HG03196 (cell line): Measurements from ENCODE around the gene NR3C1.

Source experiments
- ATAC-seq: cut with Tn5 transposase; IDR thresholded peaks from one replicate; pipeline ENCODE4 v1.9.1; 2021; ENCODE audit not compliant: unreplicated experiment

The NR3C1 gene

DNA sequence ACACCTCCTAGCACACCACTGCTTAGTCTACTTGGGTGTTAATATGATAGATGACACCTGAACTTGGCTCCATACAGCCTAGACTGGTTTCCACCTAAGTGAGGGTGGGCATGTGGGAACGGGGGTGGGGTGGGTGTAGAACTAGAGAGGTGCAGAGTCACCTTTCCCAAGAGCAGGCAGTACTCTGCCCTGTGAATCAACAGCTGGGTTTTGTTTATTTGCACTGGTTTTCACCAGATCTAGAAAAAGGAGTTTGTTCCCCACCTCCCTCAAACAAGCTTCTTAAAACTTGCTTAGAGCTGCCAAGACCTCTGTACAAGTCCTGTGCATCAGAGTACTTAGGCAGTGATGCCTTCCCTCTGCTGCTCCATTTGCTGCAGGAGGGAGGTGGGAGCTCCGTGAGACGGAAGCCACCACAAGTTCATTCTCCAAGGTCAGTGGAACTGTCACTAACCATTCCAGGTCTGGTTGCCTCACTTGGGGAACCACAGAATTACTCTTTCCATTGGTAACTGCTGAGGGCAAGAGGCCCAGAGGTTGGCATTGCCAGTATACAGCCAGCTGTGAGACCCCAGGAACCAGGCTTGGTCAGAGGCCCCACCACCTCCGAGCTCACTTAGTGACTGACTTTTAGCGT, 163.5 kb downstream of the NR3C1 start:
- ATAC-seq = no peak

DNA sequence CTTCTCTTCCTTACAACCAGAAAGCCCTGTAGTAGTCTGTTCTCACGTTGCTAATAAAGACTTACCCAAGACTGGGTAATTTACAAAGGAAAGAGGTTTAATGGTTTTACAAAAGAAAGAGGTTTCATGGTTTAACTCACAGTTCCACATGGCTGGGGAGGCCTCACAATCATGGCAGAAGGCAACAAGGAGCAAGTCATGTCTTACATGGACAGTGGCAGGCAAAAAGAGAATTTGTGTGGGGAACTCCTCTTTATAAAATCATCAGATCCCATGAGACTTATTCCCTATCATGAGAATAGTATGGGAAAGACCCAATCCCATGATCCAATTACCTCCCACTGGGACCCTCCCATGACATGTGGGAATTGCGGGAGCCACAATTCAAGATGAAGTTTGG, 164.9 kb downstream of the NR3C1 start:
- no peak for ATAC-seq

DNA sequence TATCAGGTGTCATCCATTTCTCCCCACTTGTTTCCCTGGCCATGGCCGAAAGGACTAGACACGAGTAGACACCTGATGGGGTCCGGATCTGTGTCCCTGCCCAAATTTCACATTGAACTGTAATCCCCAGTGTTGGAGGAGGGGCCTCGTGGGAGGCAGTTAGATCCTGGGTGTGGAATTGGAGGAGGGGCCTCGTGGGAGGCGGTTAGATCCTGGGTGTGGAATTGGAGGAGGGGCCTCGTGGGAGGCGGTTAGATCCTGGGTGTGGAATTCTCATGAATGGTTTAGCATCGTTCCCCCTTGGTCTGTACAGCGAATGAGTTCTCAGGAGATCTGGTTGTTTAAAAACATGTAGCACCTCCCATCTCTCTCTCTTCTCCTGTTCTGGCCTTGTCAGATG, 165.8 kb downstream of the NR3C1 start:
- no peak for ATAC-seq

DNA sequence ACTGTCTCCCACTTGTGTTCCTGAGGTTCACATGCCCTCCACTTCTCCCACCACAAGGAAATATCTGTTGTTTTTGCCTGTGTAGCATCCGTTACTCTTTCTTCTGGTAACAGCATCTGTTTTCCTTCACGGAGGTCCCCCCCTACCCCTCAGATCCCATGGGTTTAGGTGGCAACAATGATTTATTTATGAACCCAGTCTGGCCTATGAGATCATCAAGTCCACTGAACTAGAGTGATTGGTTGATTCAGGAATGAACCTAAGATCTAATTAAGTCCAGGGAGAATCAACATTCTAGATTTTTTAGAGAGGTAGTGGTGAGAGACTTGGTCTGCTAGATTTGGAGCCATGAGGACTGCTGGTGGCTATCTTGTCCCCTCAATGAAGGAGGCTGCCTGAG, 166.8 kb downstream of the NR3C1 start:
- no peak for ATAC-seq

DNA sequence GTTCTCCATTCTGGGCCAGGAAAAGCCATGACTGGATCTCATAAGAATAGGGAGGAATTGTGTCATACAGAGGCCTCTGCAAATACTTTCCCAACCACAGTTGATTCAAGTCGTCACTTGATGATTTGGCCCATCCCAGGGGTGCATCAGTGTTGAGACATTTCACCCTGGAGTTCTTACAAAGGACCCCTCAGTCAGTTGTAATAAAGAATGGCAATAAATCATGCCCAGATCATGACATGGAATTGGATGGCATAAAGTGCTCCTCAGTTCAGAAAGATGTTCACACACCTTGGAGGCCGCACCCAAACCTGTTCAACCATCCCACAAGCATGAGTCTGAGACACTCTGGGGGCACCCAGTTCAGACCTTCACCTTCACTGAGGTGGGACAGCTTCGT, 168.1 kb downstream of the NR3C1 start:
- ATAC-seq = no peak

DNA sequence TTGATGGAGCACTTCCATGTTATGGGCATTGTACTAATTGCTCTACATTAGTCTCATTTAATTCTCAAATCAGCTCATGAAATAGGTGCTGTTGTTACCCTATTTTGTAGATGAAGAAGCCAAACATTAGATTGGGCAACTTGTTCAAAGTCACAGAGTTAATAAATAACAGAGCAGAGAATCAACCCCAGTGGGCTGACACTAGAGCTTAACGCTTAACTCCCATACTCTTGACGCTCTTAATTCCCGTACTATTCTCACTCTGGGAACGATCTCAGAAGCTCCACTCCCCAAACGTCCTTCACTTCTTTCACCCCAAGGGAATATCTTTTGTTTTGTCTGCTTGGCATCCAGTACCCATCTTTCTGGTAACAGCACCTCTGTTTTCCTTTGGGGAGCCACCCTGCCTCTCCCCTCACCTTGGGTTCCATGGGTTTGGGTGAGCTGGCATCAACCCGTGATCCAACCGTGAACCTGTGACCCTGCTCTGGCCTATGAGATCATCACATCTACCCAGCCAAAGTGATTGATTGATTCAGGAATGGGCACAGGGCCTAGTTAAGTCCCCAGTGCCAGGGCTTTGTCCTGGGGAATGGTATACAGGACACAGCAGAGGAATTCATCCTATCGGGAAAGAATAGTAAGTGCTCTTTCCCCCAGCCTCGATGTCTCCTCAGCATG, 169.2 kb downstream of the NR3C1 start:
- no peak for ATAC-seq

DNA sequence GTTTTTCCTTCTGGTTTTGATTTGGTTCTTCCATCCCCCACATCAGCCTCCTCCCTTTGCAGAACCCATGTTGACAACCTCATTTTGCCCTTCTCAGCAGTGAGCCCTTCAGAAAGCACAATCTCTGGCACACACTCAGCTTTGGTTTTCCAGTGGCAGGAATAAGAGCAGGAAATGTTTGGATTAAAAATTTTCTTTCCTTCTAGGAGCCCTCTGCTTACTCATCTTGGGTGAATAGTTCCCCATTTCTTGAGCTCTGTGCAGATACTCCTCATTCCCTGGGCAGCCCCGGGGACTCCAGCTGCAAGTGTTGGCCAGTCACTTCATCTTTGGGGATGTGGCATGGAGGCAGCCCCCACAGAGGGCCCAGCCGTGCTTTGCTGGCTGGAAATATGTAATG, 170.5 kb downstream of the NR3C1 start:
- no peak for ATAC-seq

DNA sequence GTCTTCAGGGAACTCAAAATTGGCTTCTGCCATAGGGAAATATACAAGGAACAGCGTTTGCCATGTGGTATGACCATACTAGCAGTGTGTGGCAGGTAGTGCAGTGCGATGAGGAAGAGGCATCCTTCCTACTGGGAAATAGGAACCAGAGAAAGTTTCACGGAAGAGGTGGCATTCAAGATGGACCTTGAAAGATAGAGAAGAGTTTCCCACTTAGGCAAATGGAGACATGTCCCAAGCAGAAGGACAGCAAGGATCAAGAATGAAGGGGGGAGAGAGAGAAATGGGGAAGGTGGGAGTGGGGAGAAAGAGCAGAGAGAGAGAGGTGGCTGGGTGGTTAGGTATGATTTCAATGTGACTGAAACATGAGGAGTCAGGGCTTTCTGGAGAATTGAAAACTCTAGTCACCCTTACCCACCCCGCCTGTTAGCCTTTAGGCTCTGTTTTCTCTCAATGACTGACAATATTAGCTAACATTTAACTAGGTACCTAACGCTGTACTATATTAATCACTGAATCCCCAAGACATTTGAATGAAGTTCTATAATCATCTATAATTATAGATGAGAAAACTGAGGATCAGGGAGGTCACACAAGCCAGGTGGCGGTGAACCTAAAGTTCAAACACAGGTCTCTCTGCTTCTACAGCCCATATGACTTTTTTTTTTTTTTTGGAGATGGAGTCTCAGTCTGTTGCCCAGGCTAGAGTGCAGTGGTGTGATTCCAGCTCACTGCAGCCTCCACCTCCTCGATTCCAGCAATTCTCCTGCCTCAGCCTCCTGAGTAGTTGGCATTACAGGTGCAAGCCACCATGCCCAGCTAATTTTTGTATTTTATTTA, 171.3 kb downstream of the NR3C1 start:
- peak; percentile 31 for ATAC-seq

DNA sequence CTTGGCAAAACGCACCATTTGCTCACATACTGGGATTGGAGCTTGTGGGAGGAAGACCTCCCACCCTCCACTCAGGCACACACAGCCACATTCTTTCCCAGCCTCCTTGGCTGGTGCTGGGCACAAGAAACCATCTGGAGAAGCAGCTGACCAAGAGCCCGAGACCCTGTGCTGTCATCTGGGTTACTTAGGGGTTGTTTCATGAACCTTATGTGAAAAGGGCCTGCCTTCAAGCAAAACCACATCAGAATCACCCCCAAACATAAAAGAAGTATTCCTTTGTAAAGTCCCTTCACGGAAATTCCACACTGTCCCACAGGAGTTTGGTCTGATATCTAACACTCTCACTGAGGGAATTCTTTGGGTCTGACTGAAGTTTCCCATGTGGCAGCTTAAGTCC, 172.1 kb downstream of the NR3C1 start:
- ATAC-seq = no peak

DNA sequence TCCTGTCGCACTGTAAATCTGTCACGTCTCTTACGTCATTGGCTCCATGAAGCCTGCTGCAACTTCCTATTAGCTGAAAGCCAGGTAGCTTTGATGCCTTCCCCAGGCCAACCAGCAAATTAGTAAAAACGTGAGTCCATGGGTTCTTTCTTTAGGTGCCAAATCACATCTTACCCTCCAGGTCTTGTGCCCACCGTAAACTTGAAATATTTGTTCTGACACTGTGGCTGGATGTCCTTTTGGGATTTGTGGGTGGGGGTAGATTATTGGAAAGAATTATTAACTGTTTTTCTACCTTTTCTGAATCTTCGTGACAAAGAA, 172.8 kb downstream of the NR3C1 start:
- no peak for ATAC-seq

DNA sequence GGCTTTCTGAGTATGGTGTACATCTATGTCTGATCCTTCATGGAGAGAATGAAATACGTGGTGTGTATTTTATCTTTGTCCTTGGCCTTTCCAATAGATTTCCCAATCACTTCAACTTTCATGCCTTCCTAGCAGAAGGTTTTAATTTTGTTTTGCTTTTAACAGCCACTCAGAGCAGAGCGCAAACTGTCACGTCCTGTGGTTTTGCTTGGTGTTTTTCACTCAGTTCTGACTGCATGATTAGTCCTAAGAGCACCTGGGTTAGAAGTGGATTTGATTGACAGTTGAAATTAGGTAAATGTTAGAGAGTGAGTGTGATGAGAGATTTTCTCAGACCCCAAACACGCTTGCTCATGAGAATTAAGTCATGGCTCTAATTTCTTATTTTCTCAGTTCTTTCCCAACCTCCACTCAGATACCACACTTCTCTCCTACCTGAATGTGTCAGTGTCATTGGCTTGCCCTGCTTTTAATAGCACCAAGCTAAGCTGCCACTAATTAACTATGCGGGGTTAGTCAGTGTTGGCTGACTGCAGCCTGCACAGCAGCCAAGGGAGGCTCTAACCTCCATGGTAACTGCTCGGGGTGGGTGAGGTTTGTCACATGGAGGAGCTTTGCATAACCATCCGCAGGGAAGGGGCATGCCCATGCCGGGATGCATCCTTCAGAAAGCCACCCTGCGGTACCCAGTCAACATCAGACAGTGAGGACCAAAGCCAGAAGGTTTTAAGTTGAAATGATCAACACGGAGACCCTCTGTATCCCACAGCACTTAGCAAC, 173.4 kb downstream of the NR3C1 start:
- peak; percentile 87 for ATAC-seq

DNA sequence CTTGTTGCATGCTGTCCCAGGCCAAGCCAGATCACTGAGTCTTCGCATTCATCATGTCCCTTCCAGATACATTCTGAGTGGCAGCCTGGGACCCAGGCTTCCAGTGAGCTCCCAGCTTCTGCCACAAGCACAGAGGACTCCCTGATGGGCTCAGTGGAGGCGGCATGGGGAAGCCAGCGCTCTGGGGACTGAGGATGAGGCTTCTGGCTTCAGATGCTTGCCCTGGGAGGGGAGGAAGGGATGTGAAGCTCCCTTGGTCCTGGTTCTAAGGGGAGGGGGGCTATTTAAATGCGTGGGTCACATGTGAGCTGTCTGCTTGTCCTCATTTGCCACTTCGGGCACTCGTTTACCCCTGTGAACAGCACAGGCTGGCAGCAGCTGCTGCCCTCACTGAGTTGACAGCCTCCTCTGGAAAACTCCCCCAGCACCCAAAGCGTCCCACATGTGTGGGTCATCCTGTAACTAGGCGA, 174.0 kb downstream of the NR3C1 start:
- peak; percentile 38 for ATAC-seq

DNA sequence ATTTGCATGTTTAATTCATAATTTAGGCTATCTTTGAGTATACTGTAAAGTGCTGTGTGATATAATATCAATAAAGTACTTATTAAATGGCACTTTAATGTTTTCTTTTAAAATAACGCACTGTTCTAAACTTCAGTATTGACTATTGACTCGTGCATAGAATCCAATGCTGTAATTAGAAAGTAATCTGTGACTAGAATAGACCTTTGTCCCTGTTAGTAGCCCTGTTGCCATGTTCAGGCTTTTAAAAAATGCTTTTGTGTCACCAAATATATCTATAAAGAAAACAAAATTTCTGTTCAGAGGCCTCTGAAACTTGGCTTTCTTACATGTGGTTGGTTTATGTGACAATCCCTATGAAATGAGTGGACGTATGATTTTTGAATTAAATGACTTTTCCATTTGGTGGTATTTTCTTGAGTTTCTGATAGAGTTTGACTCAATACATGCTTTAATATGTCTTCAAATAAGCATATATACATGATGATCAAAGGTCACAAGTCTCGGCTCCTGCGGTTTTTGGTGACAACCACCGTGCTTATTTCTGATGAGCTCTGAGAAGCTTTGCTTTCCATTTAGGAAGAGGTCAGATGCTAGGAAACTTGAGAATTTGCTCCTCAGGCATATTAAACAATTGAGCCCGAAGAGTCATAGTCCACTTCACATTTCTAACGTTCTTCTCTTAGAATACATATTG, 174.7 kb downstream of the NR3C1 start:
- ATAC-seq = no peak
